Heart left ventricle (tissue), 13 donors: ENCODE measurements around the gene CUX1.

Experiments used
- CTCF ChIP-seq, 12 donors: fragments of 200-600 bp; sonication (generic) in 4 of 12; IDR thresholded peaks; one replicate each; pipeline versions ENCODE4 v1.5.0 to v1.8.0; 2018 to 2022; ENCODE audit warnings: antibody characterized with exemption in 12 of 12, mild to moderate bottlenecking in 5 of 12
- POLR2A ChIP-seq, 2 donors: fragments of 450-650 bp; IDR thresholded peaks; one replicate each; pipeline ENCODE4 v1.6.1; 2017; ENCODE audit warnings: antibody characterized with exemption in 2 of 2, mild to moderate bottlenecking in 2 of 2, moderate library complexity in 2 of 2
- donor health status: ischemic (EF 13 %, LVEDD 7.1; RV severe dilation, severe dysfunction).
- donor health status: DM: no; HTN: yes; CAD: no.
- donor health status: DM: no; HTN: no; CAD: no.
- donor health status: ischemic (EF 25% LVEDD 6.9; RV normal size, moderate dysfunction).
- donor health status: ischemic (EF 25% LVEDD 5.7; RV mildly dilated, moderate dysfunction).
- donor health status: ischemic (EF 35%, LVEDD 5.7; RV mildly dilated, moderate dysfunction).
- donor health status: nonischemic (EF 11% LVEDD 7.7; RV severe dilation, severe dysfunction).
- donor health status: DM: yes; HTN: yes; CAD: no.
- donor health status: PGD.
- donor health status: ischemic (EF 29% LVEDD 5.4; RV normal size, mild dysfunction).
- donor health status: nonischemic (EF 23%, LVEDD 6.1; RV moderate dilation, normal function).

GRCh38 chr7:101882005-101882421, 64.6 kb downstream of the CUX1 start:
- no peak for TF ChIP-seq CTCF (IDR thresholded peaks at IDR 0.05)
- no peak for TF ChIP-seq POLR2A (IDR thresholded peaks at IDR 0.05)
